IMR-90 (cell line): ENCODE data around the gene CCDC122. TPM values are rescaled to one million over a fixed set of nuclear protein-coding genes. Genes with fewer than 3 reads are reported as not detected.

Experiments
- ATAC-seq: fragments of 200-7000 bp; cut with Tn5 transposase; 2 replicates; pipeline ENCODE4 v1.9.1; 2020; ENCODE audit warnings: low read depth, mild to moderate bottlenecking, moderate library complexity
- BruUV-seq: library from RNA; stranded (reverse); fragments of 400-500 nt; replicated peaks from 2 replicates; lab custom pipeline; 2021; lab: Mats Ljungman, UMichigan
- CTCF ChIA-PET: fragments of 300-600 bp; formaldehyde crosslinking; extraction: SDS; loops from one replicate; lab custom pipeline; 2021; ENCODE audit warnings: antibody characterized with exemption; lab: Yijun Ruan, JAX
- POLR2A ChIA-PET: fragments of 300-600 bp; sonication (Branson Sonifier 250); formaldehyde crosslinking; loops from one replicate; lab custom pipeline; 2022; ENCODE audit warnings: antibody characterized with exemption; ENCODE audit not compliant: unreplicated experiment; lab: Charles Lee
- DNase-seq: peaks from one replicate; pipeline ENCODE4 v3.0.0; 2013
- H2AFZ ChIP-seq: replicated peaks from 2 replicates; pipeline ENCODE3; 2013; ENCODE audit warnings: low read length, mild to moderate bottlenecking; ENCODE audit not compliant: poor library complexity
- H2AK5ac ChIP-seq: 2 replicates; pipeline ENCODE4 v1.6.1; 2013; ENCODE audit warnings: low read depth, low read length, inconsistent platforms
- H2AK9ac ChIP-seq: replicated peaks from 2 replicates; pipeline ENCODE3; 2013; ENCODE audit warnings: mild to moderate bottlenecking, low read depth, low read length, moderate library complexity; ENCODE audit not compliant: poor library complexity
- H2BK120ac ChIP-seq: 2 replicates; pipeline ENCODE4 v1.6.1; 2013; ENCODE audit warnings: low read depth, low read length, inconsistent platforms
- H2BK15ac ChIP-seq: 3 replicates; pipeline ENCODE4 v1.6.1; 2013; ENCODE audit warnings: low read depth, low read length, inconsistent platforms
- H2BK20ac ChIP-seq: 2 replicates; pipeline ENCODE4 v1.6.1; 2013; ENCODE audit warnings: low read depth, mild to moderate bottlenecking, inconsistent platforms, low read length, moderate library complexity
- H2BK5ac ChIP-seq: 2 replicates; pipeline ENCODE4 v1.6.1; 2013; ENCODE audit warnings: mild to moderate bottlenecking, low read depth, low read length, inconsistent platforms; ENCODE audit not compliant: poor library complexity, severe bottlenecking
- H3K14ac ChIP-seq: replicated peaks from 2 replicates; pipeline ENCODE4 v1.6.1; 2013; ENCODE audit warnings: low read depth, low read length, inconsistent platforms
- H3K18ac ChIP-seq: 2 replicates; pipeline ENCODE4 v1.6.1; 2013; ENCODE audit warnings: low read depth, low read length, control low read depth
- H3K23ac ChIP-seq: 2 replicates; pipeline ENCODE4 v1.6.1; 2013; ENCODE audit warnings: low read depth, low read length, inconsistent platforms
- H3K27ac ChIP-seq: 2 replicates; pipeline ENCODE4 v1.5.1; 2013; ENCODE audit warnings: mild to moderate bottlenecking, control low read depth, low read length; ENCODE audit not compliant: insufficient read depth
- H3K27me3 ChIP-seq: 2 replicates; pipeline ENCODE4 v1.6.1; 2013; ENCODE audit warnings: low read length; ENCODE audit not compliant: control insufficient read depth, insufficient read depth
- H3K36me3 ChIP-seq: 2 replicates; pipeline ENCODE4 v1.6.1; 2013; ENCODE audit warnings: low read length, mixed read lengths; ENCODE audit not compliant: control insufficient read depth, insufficient read depth
- H3K4ac ChIP-seq: 2 replicates; pipeline ENCODE4 v1.6.1; 2013; ENCODE audit warnings: low read depth, low read length, inconsistent platforms
- H3K4me1 ChIP-seq: 2 replicates; pipeline ENCODE4 v1.6.1; 2013; ENCODE audit warnings: low read length, mixed read lengths; ENCODE audit not compliant: control insufficient read depth, insufficient read depth
- H3K4me2 ChIP-seq: 2 replicates; pipeline ENCODE4 v1.6.1; 2013; ENCODE audit warnings: low read depth, mild to moderate bottlenecking, control low read depth, low read length, moderate library complexity
- H3K4me3 ChIP-seq: 2 replicates; pipeline ENCODE4 v1.5.1; 2013; ENCODE audit warnings: low read depth, mild to moderate bottlenecking, control low read depth, low read length, moderate library complexity; ENCODE audit not compliant: insufficient read depth
- H3K56ac ChIP-seq: 2 replicates; pipeline ENCODE4 v1.6.1; 2013; ENCODE audit warnings: low read length, inconsistent platforms; ENCODE audit not compliant: insufficient read depth; ENCODE audit errors: extremely low read depth
- H3K79me1 ChIP-seq, 2 experiments: 2 replicates each; pipeline ENCODE4 v1.6.1; 2013; ENCODE audit warnings: low read length in 2 of 2, inconsistent platforms in 1 of 2, low read depth in 1 of 2
- H3K9ac ChIP-seq: 2 replicates; pipeline ENCODE4 v1.6.1; 2013; ENCODE audit warnings: low read depth, low read length, control low read depth
- H3K9me1 ChIP-seq: 2 replicates; pipeline ENCODE4 v1.6.1; 2013; ENCODE audit warnings: low read length, inconsistent platforms; ENCODE audit not compliant: insufficient read depth
- H3K9me3 ChIP-seq: 2 replicates; pipeline ENCODE4 v1.6.1; 2013; ENCODE audit warnings: low read length; ENCODE audit not compliant: control insufficient read depth, insufficient read depth
- H4K20me1 ChIP-seq: 2 replicates; pipeline ENCODE4 v1.6.1; 2013; ENCODE audit warnings: low read length, inconsistent platforms; ENCODE audit not compliant: insufficient read depth
- H4K5ac ChIP-seq: 2 replicates; pipeline ENCODE4 v1.6.1; 2013; ENCODE audit warnings: mild to moderate bottlenecking, low read depth, low read length, control low read depth
- H4K8ac ChIP-seq, 2 experiments: 2 replicates each; pipeline ENCODE4 v1.6.1; 2013; ENCODE audit warnings: low read depth in 2 of 2, low read length in 2 of 2, control low read depth in 1 of 2, inconsistent platforms in 1 of 2
- H4K91ac ChIP-seq: 2 replicates; pipeline ENCODE4 v1.6.1; 2013; ENCODE audit warnings: low read depth, low read length, inconsistent platforms; ENCODE audit not compliant: insufficient read depth
- CEBPB ChIP-seq: IDR thresholded peaks from 2 replicates; pipeline ENCODE4 v1.6.1; 2012; ENCODE audit warnings: low read depth, low read length, improper control_type of control experiment
- RAD21 ChIP-seq: IDR thresholded peaks from 2 replicates; pipeline ENCODE4 v1.6.1; 2012; ENCODE audit warnings: low read length, improper control_type of control experiment
- WGBS, 2 experiments: methylation state at CpG; one replicate each; pipeline versions ENCODE4 v1.1.5 to v1.1.7; 2013; ENCODE audit warnings: missing lambda C conversion rate in 2 of 2; ENCODE audit not compliant: insufficient read length in 1 of 2; ENCODE audit errors: extremely low coverage in 2 of 2; 5-methylcytosine and 5-hydroxymethylcytosine counted together
- dilution Hi-C: fragments of 300-500 bp; cut with HindIII; formaldehyde crosslinking; loops from one replicate; pipeline ENCODE4 v1.14.3; 2018; ENCODE audit warnings: low sequenced_read_pairs; ENCODE audit not compliant: unreplicated experiment
- in situ Hi-C: fragments of 300-500 bp; cut with MboI; formaldehyde crosslinking; loops from 3 replicates; pipeline ENCODE4 v1.14.3; 2019; ENCODE audit warnings: low sequenced_read_pairs, inconsistent platforms, mixed read lengths
- intact Hi-C: fragments of 100-400 bp; cut with micrococcal nuclease; formaldehyde crosslinking; loops from 2 replicates; pipeline ENCODE4 v1.10.0; 2022
- polyA plus RNA-seq, 3 experiments: library from polyadenylated mRNA; depleted of rRNA; stranded (reverse); fragments of >200 nt; gene quantifications; 2 replicates each; pipeline ENCODE4 v1.2.3, GENCODE V29; 2012; ENCODE audit warnings: low replicate concordance in 1 of 3
- total RNA-seq: library from RNA; depleted of rRNA; stranded (reverse); fragments of >200 nt; gene quantifications from 2 replicates; pipeline ENCODE4 v1.2.3, GENCODE V29; 2012

Gene CCDC122
- total and polyA plus RNA-seq, 2 of the 4 experiments (the other 2 are of a cell fraction) = 0.70 to 0.72 TPM

GRCh38 chr13:43846496-43847158 is 32.9 kb downstream of the CCDC122 start:
- dilution Hi-C loops = no loop called here
- H3K56ac ChIP-seq = no peak overlapping the region
- peaks cover 4% of the 10 kb centered on the region; the same call in 1 of the 2 replicates for H3K36me3 ChIP-seq
- no peak overlapping the region for H4K8ac ChIP-seq
- H2BK5ac ChIP-seq = peak overlapping the region; percentile 58
- no peak overlapping the region for H4K5ac ChIP-seq
- H2BK15ac ChIP-seq = no peak overlapping the region
- H3K27ac ChIP-seq = no peak overlapping the region
- WGBS, 2 experiments = no CpG with 5 or more reads among the region's 3 CpGs
- TF ChIP-seq RAD21 = no peak
- TF ChIP-seq CEBPB = peak; percentile 78
- in situ Hi-C loops = no loop called here
- H2BK20ac ChIP-seq = no peak overlapping the region
- peaks cover 9% of the 10 kb centered on the region for H3K9me3 ChIP-seq
- H2AK5ac ChIP-seq = no peak overlapping the region
- no peak overlapping the region for H3K14ac ChIP-seq
- peaks cover 5% of the 10 kb centered on the region; the same call in 1 of the 2 replicates for H3K4me1 ChIP-seq
- BruUV-seq = no TSS peak
- no peaks in the 10 kb centered on the region for H4K20me1 ChIP-seq
- no peak overlapping the region for H3K4me2 ChIP-seq
- no peak overlapping the region for H2AK9ac ChIP-seq
- H3K79me1 ChIP-seq = no peaks in the 10 kb centered on the region
- peaks cover 4% of the 10 kb centered on the region; the same call in 1 of the 2 replicates for H3K9me1 ChIP-seq
- H3K27me3 ChIP-seq = no peaks in the 10 kb centered on the region
- no peak overlapping the region for H2BK120ac ChIP-seq
- DNase-seq (peak; percentile 72), ATAC-seq (peak; percentile 75)
- ChIA-PET CTCF (no interaction called here), POLR2A (no interaction called here)
- no peak overlapping the region for H3K4ac ChIP-seq
- H4K91ac ChIP-seq = no peak overlapping the region
- no peak overlapping the region for H3K4me3 ChIP-seq
- no peak overlapping the region for H2AFZ ChIP-seq
- H3K9ac ChIP-seq = no peak overlapping the region
- H3K23ac ChIP-seq = no peak overlapping the region
- intact Hi-C loops = no loop called here
- 0 out of 2 replicates have a peak overlapping the region, but pooled peaks have one; percentile 28 for H3K18ac ChIP-seq
